ENCODE results near the gene ZCCHC13.

DNA sequence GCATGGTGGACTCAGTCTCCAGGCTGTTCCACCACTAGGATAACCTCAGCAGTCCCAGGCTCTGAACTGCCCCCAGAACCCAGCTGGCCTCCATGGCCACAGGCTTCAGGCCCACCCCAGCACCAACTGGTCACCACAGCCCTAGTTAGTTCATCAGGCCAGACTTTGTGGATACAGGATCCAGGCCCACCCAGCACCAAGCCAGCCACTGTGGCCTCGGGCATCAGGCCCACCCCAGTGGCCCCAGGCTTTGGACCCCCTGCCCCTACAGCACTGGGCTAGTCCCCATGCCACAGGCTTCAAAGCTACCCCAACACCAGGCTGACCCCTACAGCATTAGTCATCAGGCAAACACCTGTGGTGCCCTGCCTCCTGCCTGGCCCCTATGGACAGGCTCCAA, 50.0 kb downstream of the ZCCHC13 start:
- no peak for TF ChIP-seq ELF1 (tag; IDR thresholded peaks at IDR 0.05)
- TF ChIP-seq RBM39 (optimal IDR thresholded peaks at IDR 0.05; ENCODE audit: low read depth, low read length), result no peak
- no peak for TF ChIP-seq EZH2 (IDR thresholded peaks at IDR 0.05; ENCODE audit: borderline replicate concordance, low read depth, low read length)
- no peak for TF ChIP-seq TAF1 (IDR thresholded peaks at IDR 0.05; ENCODE audit: control insufficient read depth, extremely low read depth, insufficient read depth, low read length, severe bottlenecking)

Measured in K562 (cell line).